ENCODE measurements around the gene GNG7. TPM values are rescaled to one million over a fixed set of nuclear protein-coding genes. Genes with fewer than 3 reads are reported as not detected.
"Not testable (repeated sequence)": the region's sequence is repeated elsewhere in the genome, so short reads cannot be mapped to it uniquely, and the experiment has no call there.

Gene GNG7
- total RNA-seq, 1 experiment from 2014 or later: 9.6 TPM

DNA sequence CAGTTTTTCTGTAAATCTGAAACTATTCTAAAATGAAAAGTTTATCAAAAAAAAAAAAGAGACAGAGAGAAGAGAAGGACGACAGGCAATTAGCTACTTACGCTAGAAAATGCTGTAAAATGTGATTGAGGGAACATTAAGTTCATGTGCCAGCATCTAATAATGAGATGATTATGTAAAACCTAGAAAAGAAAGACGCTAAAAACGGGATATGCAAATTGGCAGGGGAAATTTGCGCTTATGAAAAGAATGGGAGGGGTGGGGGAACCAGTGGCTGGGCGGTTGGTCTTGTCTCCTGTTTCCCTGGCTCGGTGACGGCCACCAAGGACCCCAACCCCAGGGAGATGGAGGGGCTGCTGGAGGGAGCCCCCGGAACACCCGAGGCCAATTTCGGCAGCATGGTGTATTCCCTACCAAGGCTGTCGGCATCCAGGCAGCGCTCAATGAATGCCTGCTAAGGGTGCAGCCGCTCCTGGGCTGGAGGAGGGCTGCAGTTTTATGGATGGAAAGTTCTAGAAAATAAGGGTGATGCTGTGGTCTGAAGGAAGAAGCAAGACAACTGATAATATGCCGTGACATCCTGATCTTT is 34.2 kb downstream of the GNG7 start (continued):
- TF ChIP-seq, protein P1, sequence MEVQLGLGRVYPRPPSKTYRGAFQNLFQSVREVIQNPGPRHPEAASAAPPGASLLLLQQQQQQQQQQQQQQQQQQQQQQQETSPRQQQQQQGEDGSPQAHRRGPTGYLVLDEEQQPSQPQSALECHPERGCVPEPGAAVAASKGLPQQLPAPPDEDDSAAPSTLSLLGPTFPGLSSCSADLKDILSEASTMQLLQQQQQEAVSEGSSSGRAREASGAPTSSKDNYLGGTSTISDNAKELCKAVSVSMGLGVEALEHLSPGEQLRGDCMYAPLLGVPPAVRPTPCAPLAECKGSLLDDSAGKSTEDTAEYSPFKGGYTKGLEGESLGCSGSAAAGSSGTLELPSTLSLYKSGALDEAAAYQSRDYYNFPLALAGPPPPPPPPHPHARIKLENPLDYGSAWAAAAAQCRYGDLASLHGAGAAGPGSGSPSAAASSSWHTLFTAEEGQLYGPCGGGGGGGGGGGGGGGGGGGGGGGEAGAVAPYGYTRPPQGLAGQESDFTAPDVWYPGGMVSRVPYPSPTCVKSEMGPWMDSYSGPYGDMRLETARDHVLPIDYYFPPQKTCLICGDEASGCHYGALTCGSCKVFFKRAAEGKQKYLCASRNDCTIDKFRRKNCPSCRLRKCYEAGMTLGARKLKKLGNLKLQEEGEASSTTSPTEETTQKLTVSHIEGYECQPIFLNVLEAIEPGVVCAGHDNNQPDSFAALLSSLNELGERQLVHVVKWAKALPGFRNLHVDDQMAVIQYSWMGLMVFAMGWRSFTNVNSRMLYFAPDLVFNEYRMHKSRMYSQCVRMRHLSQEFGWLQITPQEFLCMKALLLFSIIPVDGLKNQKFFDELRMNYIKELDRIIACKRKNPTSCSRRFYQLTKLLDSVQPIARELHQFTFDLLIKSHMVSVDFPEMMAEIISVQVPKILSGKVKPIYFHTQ (CRISPR knock-in tag; IDR thresholded peaks at IDR 0.05): no peak
- no peak for TF ChIP-seq SMAD3 (CRISPR knock-in tag; IDR thresholded peaks at IDR 0.05; ENCODE audit: borderline replicate concordance)
- no peak for TF ChIP-seq SP1 (CRISPR knock-in tag; conservative IDR thresholded peaks at IDR 0.05)
- TF ChIP-seq KAT7 (CRISPR knock-in tag; IDR thresholded peaks at IDR 0.05; ENCODE audit: borderline replicate concordance): no peak
- TF ChIP-seq TCF7 (CRISPR knock-in tag; IDR thresholded peaks at IDR 0.05; ENCODE audit: low read depth): no peak
- TF ChIP-seq TP53 (CRISPR knock-in tag; IDR thresholded peaks at IDR 0.05): no peak

DNA sequence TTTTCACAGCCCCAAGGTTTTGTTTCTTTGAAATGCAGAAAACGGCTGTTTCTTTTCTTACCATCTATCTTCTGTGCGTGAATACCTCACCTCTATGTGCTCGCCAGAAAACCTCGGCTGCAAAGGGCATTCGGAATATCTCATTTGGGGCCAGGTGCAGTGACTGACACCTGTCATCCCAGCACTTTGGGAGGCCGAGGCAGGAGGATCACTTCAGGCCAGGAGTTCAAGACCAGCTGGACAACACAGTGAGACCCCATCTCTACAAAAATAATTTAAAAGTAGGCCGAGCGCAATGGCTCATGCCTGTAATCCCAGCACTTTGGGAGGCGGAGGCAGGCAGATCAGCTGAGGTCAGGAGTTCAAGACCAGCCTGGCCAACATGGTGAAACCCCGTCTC is 35.1 kb downstream of the GNG7 start:
- H3K4me3 Mint-ChIP-seq; POLR2A ChIA-PET; ATAC-seq; H3K4me1 Mint-ChIP-seq; CTCF ChIA-PET; H3K27me3 Mint-ChIP-seq (ENCODE audit: low read depth); H3K27ac Mint-ChIP-seq; DNase-seq (ENCODE audit: low spot score); H3K36me3 Mint-ChIP-seq: not testable (repeated sequence)
- peaks cover 17% of the 10 kb centered on the region for H3K9me3 Mint-ChIP-seq

DNA sequence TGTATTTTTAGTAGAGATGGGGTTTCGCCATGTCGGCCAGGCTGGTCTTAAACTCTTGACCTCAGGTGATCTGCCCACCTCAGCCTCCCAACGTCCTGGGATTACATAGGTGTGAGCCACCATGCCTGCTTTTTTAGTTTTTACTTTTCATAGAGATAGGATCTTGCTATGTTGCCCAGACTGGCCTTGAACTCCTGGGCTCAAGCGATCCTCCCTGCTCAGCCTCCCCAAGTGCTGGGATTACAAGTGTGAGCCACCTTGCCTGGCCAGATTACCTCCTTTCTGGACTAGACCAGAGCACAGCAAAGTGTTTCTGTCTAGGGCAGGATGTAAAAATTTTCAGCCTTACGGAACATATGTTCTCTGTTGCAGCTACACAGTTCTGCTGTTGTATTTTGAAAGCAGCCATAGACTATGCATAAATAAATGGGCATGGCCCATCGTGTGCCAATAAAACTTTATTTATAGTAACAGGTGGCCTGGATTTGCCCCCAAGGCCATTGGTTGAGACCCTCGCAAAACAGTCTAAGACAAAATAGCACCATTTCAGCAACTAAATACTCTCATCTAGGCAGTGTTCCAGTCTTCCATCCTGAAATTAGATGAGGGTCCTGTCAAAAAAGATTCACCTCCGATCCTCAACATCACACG is 36.0 kb downstream of the GNG7 start:
- TF ChIP-seq, protein P2, sequence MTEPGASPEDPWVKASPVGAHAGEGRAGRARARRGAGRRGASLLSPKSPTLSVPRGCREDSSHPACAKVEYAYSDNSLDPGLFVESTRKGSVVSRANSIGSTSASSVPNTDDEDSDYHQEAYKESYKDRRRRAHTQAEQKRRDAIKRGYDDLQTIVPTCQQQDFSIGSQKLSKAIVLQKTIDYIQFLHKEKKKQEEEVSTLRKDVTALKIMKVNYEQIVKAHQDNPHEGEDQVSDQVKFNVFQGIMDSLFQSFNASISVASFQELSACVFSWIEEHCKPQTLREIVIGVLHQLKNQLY (CRISPR knock-in tag; IDR thresholded peaks at IDR 0.05): no peak
- no peak for TF ChIP-seq ETV6 (CRISPR knock-in tag; IDR thresholded peaks at IDR 0.05)
- DNase-seq (ENCODE audit: low spot score): no peak
- no peak overlapping the region for H3K4me3 Mint-ChIP-seq
- ChIA-PET CTCF (interaction anchor here (0.6 kb wide), 1 partner anchor 759 kb away, joined by 6 read pairs; no protein-coding TSS in a partner anchor), POLR2A (no interaction called here)
- 0 out of 2 replicates have a peak, but pooled peaks cover 3% of the 10 kb centered on the region for H3K4me1 Mint-ChIP-seq
- peaks cover 16% of the 10 kb centered on the region for H3K36me3 Mint-ChIP-seq
- H3K27ac Mint-ChIP-seq: no peak overlapping the region
- ATAC-seq: no peak
- peaks cover 3% of the 10 kb centered on the region; the same call in 1 of the 2 replicates for H3K27me3 Mint-ChIP-seq (ENCODE audit: low read depth)
- peaks cover 24% of the 10 kb centered on the region for H3K9me3 Mint-ChIP-seq

DNA sequence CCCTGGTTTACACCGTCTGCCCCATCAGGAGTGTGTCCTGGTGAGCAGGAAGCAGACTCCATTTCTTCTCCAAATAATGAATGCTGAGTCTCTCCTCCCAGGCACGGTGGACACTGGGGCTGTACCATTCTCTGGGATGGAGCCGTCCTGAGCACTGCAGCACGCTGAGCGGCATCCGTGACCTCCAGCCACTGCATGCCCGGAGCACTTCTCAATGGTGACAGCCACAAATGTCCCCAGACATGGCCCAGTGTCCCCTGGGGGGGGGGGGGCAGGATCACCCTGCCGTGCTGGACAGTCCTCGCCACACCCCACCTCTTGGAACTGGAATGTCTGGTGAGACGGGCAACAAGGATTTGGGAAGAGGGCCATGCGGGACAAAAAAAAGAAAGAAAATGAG is 37.4 kb downstream of the GNG7 start:
- H3K4me3 Mint-ChIP-seq: no peak overlapping the region
- DNase-seq (ENCODE audit: low spot score): no peak
- TF ChIP-seq ZNF396 (CRISPR knock-in tag; IDR thresholded peaks at IDR 0.05; ENCODE audit: borderline replicate concordance) (no peak), EMX1 (CRISPR knock-in tag; IDR thresholded peaks at IDR 0.05) (no peak), ZNF138 (CRISPR knock-in tag; conservative IDR thresholded peaks at IDR 0.05) (no peak), JAZF1 (CRISPR knock-in tag; IDR thresholded peaks at IDR 0.05) (no peak), NFATC4 (CRISPR knock-in tag; IDR thresholded peaks at IDR 0.05) (no peak), RELA (CRISPR knock-in tag; IDR thresholded peaks at IDR 0.05; ENCODE audit: borderline replicate concordance) (no peak), ZNF121 (CRISPR knock-in tag; IDR thresholded peaks at IDR 0.05) (no peak), FOXJ3 (CRISPR knock-in tag; IDR thresholded peaks at IDR 0.05; ENCODE audit: borderline replicate concordance) (no peak), TEAD1 (CRISPR knock-in tag; IDR thresholded peaks at IDR 0.05) (no peak)
- TF ChIP-seq, protein P1 (CRISPR knock-in tag; IDR thresholded peaks at IDR 0.05): no peak
- TF ChIP-seq, protein P2 (CRISPR knock-in tag; IDR thresholded peaks at IDR 0.05): no peak
- TF ChIP-seq, protein P3, sequence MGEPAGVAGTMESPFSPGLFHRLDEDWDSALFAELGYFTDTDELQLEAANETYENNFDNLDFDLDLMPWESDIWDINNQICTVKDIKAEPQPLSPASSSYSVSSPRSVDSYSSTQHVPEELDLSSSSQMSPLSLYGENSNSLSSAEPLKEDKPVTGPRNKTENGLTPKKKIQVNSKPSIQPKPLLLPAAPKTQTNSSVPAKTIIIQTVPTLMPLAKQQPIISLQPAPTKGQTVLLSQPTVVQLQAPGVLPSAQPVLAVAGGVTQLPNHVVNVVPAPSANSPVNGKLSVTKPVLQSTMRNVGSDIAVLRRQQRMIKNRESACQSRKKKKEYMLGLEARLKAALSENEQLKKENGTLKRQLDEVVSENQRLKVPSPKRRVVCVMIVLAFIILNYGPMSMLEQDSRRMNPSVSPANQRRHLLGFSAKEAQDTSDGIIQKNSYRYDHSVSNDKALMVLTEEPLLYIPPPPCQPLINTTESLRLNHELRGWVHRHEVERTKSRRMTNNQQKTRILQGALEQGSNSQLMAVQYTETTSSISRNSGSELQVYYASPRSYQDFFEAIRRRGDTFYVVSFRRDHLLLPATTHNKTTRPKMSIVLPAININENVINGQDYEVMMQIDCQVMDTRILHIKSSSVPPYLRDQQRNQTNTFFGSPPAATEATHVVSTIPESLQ (CRISPR knock-in tag; IDR thresholded peaks at IDR 0.05): no peak
- TF ChIP-seq, protein P4, sequence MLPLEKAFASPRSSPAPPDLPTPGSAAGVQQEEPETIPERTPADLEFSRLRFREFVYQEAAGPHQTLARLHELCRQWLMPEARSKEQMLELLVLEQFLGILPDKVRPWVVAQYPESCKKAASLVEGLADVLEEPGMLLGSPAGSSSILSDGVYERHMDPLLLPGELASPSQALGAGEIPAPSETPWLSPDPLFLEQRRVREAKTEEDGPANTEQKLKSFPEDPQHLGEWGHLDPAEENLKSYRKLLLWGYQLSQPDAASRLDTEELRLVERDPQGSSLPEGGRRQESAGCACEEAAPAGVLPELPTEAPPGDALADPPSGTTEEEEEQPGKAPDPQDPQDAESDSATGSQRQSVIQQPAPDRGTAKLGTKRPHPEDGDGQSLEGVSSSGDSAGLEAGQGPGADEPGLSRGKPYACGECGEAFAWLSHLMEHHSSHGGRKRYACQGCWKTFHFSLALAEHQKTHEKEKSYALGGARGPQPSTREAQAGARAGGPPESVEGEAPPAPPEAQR (CRISPR knock-in tag; IDR thresholded peaks at IDR 0.05): no peak

More for the DNA sequence above, 37.4 kb downstream of the GNG7 start:
- H3K36me3 Mint-ChIP-seq: peaks cover 17% of the 10 kb centered on the region
- H3K27ac Mint-ChIP-seq: no peak overlapping the region
- CTCF ChIA-PET: no interaction called here
- peaks cover 3% of the 10 kb centered on the region for H3K27me3 Mint-ChIP-seq (ENCODE audit: low read depth)
- peaks cover 25% of the 10 kb centered on the region for H3K9me3 Mint-ChIP-seq
- POLR2A ChIA-PET: no interaction called here
- H3K4me1 Mint-ChIP-seq: 0 out of 2 replicates have a peak, but pooled peaks cover 3% of the 10 kb centered on the region
- no peak for ATAC-seq

Measured in WTC11 (cell line).